GM12873 (cell line): ENCODE measurements around the gene CCDC183.

ENCODE experiments used
- TF ChIP-seq, protein P1 (sequence below): IDR thresholded peaks from 2 replicates; pipeline ENCODE4 v1.5.1; 2012; ENCODE audit warnings: low read depth, mild to moderate bottlenecking, moderate library complexity, low read length, control low read depth; ENCODE audit not compliant: insufficient read depth; ENCODE audit errors: missing control alignments

The CCDC183 gene

DNA sequence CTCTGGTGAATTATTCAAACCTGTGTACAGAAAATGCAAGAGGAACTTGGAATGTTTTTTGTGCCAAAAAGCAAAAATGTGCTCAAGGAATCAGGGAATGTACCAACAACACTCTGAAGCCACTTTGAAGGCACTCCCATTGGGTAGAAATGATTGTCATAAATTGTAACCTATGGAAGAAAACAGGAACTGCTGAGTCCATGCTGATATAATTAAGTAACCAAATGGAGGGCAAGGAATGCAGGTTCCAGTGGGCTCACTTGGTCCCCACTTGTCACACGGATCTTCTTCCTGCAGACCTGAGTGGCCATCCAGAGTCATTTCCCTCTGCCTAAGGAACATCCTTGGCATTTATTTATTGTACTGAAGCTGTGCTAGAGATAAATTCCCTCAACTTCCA lies 44.9 kb upstream of the CCDC183 start:
- TF ChIP-seq, protein P1, sequence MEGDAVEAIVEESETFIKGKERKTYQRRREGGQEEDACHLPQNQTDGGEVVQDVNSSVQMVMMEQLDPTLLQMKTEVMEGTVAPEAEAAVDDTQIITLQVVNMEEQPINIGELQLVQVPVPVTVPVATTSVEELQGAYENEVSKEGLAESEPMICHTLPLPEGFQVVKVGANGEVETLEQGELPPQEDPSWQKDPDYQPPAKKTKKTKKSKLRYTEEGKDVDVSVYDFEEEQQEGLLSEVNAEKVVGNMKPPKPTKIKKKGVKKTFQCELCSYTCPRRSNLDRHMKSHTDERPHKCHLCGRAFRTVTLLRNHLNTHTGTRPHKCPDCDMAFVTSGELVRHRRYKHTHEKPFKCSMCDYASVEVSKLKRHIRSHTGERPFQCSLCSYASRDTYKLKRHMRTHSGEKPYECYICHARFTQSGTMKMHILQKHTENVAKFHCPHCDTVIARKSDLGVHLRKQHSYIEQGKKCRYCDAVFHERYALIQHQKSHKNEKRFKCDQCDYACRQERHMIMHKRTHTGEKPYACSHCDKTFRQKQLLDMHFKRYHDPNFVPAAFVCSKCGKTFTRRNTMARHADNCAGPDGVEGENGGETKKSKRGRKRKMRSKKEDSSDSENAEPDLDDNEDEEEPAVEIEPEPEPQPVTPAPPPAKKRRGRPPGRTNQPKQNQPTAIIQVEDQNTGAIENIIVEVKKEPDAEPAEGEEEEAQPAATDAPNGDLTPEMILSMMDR: no peak

DNA sequence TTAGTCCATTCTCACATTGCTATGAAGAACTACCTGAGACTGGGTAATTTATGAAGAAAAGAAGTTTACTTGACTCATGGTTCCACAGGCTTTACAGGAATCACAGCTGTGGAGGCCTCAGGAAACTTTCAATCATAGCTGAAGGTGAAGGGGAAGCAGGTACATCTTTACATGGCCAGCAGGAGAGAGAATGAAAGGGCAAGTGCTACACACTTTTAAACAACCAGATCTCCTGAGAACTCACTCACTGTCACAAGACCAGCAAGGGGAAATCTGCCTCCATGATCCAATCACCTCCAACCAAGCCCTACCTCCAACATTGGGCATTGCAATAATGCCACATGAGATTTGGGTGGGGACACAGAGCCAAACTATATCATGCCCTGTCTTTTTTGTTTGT lies 44.3 kb upstream of the CCDC183 start:
- TF ChIP-seq, protein P1: no peak

DNA sequence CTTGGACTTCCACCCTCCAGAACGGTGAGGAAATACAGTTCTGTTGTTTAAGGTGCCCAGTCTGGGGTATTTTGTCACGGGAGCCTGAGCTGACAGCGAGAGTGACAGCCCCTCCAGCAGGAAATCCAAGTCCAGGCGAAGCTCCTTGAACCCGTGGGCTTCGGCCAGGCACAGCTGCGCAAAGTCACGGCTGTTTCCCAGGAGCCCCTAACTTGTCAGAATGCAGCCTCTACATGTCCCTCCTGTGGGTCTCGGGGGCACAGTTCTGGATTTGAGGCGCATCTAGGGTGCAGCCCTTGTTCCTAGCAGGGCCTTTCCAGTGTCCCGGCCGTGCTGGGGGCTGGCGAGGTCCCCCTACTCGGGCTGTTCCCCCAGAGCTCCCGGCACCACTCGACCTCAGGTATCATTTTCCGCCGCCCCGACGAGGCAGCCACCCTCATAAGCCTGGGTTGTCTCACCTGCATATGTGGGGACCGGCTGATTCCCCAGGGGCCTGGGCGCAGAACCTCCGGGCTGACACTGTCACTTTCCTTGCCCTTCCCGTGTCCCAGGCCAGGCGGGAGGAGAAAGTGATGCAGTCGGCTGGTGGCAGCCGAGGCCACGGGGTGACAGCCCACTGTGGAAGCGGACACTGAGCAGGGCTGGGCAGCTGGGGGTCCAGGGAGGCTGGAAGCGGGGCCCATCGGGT lies 42.6 kb upstream of the CCDC183 start:
- TF ChIP-seq, protein P1: no peak

DNA sequence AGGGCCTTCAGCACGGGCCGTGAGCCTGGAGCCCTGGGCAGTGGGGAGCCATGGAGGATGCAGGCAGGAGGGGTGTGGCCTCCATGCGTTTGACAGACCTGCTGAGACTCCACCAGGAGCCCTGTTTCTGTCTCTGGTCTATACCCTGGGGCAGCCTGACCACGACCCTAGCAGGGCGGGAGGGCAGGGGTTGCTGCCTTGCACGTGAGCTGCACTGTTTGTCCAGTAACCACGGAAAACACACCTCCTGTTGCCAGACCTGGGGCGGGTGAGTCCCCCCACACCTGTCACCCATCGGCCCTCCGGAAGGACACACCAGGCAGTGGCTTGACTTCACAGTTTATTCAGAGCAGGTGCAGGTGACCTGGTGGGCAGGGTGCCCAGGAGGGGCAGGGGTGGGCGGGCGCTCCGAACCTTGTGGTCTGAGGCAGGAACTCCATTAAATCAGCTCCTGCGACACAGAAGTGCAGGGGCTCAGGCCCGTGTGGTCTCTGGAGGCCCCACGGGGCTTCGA lies 42.0 kb upstream of the CCDC183 start:
- TF ChIP-seq, protein P1: no peak

DNA sequence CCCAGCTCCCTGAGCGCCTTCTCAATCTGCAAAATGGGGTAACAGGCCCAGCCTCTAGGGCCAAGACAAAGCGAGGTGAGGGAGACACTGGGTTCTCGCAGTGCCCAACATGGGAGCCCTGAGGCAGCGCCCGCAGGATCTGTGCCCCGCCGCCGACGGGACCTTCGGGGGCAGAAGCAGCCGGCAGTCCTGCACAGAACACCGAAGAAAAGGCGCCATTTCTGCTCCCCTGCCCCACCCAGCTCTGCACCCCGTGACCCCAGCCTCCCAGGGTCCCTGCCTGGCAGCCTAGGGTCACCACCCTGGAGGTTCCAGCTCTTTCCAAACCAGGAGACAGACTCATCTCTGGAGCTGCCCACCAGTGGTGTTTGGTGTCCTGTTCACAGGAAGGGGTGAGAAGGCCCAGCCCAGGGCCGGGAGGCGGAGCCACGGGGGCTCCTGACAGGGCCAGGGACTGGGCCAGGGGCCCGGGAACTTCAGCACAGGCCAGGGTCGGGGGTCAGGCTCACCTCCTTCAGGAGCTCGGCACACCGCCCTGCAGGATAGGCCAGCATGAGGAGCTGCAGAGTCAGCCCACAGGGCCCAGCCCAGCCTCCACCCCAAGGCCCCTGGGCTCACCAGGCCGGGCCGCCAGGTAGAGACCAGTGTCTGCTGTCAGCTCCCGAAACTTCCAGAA lies 41.4 kb upstream of the CCDC183 start:
- TF ChIP-seq, protein P1: no peak

DNA sequence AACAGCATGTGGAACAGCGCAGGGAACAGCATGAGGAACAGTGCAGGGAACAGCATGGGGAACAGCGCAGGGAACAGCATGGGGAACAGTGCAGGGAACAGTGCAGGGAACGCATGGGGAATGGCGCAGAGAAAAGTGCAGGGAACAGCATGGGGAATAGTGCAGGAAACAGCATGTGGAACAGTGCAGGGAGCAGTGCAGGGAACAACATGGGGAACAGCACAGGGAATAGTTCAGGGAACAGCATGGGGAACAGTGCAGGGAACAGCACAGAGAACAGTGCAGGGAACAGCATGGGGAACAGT lies 40.1 kb upstream of the CCDC183 start:
- TF ChIP-seq, protein P1: no peak

DNA sequence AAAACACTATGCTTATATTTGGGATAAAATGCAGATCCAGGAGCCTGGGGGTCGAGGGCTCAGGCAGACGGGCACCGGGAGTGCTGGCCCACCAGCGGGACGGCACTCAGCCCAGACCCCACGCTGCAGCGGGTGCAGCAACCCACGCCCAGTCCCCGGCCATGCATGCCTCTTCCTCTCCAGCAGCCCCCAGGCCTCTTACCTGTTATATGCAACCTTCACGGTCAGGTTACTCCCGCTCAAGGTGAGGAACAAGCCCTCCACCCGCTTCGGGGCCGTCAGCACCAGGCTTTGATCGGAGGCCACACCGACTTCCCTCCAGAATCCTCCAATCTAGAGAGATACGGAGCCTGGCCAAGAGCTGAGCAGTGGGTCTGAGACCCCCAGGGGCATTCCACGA lies 39.3 kb upstream of the CCDC183 start:
- TF ChIP-seq, protein P1: no peak
